B cell (primary cell): ENCODE data around the gene MCM5.

Experiments
- EZH2 ChIP-seq: IDR thresholded peaks from 2 replicates; pipeline ENCODE4 v1.6.1; 2012; ENCODE audit warnings: borderline replicate concordance, low read depth, mild to moderate bottlenecking, moderate library complexity, low read length; ENCODE audit not compliant: insufficient read depth, poor library complexity, severe bottlenecking
- TF ChIP-seq, protein P1 (sequence below): fragments of 200-600 bp; IDR thresholded peaks from one replicate; pipeline ENCODE4 v1.8.0; 2022; ENCODE audit warnings: antibody characterized with exemption, mild to moderate bottlenecking

DNA sequence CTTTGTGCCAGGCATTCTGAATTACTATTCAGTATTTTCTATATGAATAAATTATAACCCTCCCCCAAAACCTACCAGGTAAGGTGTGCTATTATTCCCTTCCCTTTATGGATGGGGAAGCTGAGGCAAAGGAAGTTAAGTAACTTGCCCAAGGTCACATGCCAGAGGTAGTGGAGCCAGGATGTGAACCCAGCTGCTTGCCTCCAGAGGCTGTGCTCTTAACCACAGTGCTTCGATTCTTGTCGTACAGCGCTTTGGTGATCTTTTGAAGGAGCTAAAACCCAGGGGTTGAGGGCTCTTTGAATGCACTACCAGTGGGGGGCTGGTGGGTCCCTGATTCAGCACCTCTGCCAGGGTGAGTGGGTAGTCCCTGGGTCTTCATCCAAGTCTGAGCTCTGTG is 18.8 kb downstream of the MCM5 start:
- TF ChIP-seq, protein P1, sequence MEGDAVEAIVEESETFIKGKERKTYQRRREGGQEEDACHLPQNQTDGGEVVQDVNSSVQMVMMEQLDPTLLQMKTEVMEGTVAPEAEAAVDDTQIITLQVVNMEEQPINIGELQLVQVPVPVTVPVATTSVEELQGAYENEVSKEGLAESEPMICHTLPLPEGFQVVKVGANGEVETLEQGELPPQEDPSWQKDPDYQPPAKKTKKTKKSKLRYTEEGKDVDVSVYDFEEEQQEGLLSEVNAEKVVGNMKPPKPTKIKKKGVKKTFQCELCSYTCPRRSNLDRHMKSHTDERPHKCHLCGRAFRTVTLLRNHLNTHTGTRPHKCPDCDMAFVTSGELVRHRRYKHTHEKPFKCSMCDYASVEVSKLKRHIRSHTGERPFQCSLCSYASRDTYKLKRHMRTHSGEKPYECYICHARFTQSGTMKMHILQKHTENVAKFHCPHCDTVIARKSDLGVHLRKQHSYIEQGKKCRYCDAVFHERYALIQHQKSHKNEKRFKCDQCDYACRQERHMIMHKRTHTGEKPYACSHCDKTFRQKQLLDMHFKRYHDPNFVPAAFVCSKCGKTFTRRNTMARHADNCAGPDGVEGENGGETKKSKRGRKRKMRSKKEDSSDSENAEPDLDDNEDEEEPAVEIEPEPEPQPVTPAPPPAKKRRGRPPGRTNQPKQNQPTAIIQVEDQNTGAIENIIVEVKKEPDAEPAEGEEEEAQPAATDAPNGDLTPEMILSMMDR = no peak
- TF ChIP-seq EZH2 = no peak
